Measurements from ENCODE around the gene EVI5L.

DNA sequence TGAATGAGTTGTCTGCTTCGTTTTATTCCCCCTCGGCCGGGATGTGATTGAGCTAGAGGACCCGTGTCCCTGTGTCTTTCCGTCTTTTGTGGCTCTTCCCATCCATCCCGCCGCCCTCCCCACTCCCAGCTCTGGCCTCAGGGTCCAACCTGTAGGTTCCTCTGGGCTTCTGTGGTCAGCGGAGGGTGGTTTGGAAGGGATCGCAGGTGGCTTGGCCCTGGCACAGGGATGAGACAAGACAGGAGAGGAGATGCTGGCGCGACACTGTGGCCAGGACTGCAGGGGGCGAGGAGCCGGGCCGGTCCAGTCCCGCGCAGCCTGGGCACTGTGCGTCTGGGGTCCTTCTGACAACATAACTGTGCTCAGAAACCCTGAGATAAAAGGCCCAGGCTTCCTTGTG, 2.0 kb downstream of the EVI5L start:
- TF ChIP-seq, protein P1, sequence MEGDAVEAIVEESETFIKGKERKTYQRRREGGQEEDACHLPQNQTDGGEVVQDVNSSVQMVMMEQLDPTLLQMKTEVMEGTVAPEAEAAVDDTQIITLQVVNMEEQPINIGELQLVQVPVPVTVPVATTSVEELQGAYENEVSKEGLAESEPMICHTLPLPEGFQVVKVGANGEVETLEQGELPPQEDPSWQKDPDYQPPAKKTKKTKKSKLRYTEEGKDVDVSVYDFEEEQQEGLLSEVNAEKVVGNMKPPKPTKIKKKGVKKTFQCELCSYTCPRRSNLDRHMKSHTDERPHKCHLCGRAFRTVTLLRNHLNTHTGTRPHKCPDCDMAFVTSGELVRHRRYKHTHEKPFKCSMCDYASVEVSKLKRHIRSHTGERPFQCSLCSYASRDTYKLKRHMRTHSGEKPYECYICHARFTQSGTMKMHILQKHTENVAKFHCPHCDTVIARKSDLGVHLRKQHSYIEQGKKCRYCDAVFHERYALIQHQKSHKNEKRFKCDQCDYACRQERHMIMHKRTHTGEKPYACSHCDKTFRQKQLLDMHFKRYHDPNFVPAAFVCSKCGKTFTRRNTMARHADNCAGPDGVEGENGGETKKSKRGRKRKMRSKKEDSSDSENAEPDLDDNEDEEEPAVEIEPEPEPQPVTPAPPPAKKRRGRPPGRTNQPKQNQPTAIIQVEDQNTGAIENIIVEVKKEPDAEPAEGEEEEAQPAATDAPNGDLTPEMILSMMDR (IDR thresholded peaks at IDR 0.05), result no peak
- TF ChIP-seq POLR2AphosphoS5 (IDR thresholded peaks at IDR 0.05; ENCODE audit: low read depth, low read length), result no peak
- TF ChIP-seq, protein P2, sequence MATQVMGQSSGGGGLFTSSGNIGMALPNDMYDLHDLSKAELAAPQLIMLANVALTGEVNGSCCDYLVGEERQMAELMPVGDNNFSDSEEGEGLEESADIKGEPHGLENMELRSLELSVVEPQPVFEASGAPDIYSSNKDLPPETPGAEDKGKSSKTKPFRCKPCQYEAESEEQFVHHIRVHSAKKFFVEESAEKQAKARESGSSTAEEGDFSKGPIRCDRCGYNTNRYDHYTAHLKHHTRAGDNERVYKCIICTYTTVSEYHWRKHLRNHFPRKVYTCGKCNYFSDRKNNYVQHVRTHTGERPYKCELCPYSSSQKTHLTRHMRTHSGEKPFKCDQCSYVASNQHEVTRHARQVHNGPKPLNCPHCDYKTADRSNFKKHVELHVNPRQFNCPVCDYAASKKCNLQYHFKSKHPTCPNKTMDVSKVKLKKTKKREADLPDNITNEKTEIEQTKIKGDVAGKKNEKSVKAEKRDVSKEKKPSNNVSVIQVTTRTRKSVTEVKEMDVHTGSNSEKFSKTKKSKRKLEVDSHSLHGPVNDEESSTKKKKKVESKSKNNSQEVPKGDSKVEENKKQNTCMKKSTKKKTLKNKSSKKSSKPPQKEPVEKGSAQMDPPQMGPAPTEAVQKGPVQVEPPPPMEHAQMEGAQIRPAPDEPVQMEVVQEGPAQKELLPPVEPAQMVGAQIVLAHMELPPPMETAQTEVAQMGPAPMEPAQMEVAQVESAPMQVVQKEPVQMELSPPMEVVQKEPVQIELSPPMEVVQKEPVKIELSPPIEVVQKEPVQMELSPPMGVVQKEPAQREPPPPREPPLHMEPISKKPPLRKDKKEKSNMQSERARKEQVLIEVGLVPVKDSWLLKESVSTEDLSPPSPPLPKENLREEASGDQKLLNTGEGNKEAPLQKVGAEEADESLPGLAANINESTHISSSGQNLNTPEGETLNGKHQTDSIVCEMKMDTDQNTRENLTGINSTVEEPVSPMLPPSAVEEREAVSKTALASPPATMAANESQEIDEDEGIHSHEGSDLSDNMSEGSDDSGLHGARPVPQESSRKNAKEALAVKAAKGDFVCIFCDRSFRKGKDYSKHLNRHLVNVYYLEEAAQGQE (IDR thresholded peaks at IDR 0.05; ENCODE audit: insufficient read depth in 1 of 2, low read depth in 2 of 2, low read length in 1 of 2), result no peak
- no peak for TF ChIP-seq TCF7L2 (IDR thresholded peaks at IDR 0.05; ENCODE audit: low read depth, low read length)
- no peak for TF ChIP-seq SIN3A (IDR thresholded peaks at IDR 0.05; ENCODE audit: borderline replicate concordance, insufficient read depth, low read depth, low read length)

All from Panc1 (cell line).